Chondrocyte (in vitro differentiated cells): ENCODE results near the gene SYNGR3. TPM values are rescaled to one million over a fixed set of nuclear protein-coding genes. Genes with fewer than 3 reads are reported as not detected.

Experiments
- DNase-seq: peaks from one replicate; pipeline ENCODE4 v3.0.0; 2021; ENCODE audit warnings: mixed read lengths, low spot score
- H3K27ac Mint-ChIP-seq: one replicate; pipeline ENCODE4 v1.8.0; 2021; ENCODE audit warnings: mild to moderate bottlenecking, moderate library complexity, mixed read lengths; ENCODE audit not compliant: unreplicated experiment
- H3K27me3 Mint-ChIP-seq: 2 replicates; pipeline ENCODE4 v1.8.0; 2021; ENCODE audit warnings: low read depth, mixed read lengths
- H3K36me3 Mint-ChIP-seq: 2 replicates; pipeline ENCODE4 v1.8.0; 2021; ENCODE audit warnings: low read depth, mixed read lengths
- H3K4me1 Mint-ChIP-seq: 2 replicates; pipeline ENCODE4 v1.8.0; 2021; ENCODE audit warnings: low read depth, mild to moderate bottlenecking, mixed read lengths
- H3K4me3 Mint-ChIP-seq: one replicate; pipeline ENCODE4 v1.8.0; 2021; ENCODE audit warnings: mild to moderate bottlenecking, moderate library complexity, mixed read lengths; ENCODE audit not compliant: unreplicated experiment
- H3K9me3 Mint-ChIP-seq: 2 replicates; pipeline ENCODE4 v1.8.0; 2021; ENCODE audit warnings: low read depth, mixed read lengths
- CTCF ChIP-seq: fragments of 200-600 bp; sonication (generic); IDR thresholded peaks from 2 replicates; pipeline ENCODE4 v1.5.0; 2021; ENCODE audit warnings: antibody characterized with exemption, mild to moderate bottlenecking, moderate library complexity
- total RNA-seq: library from RNA; stranded (reverse); gene quantifications from 3 replicates; pipeline ENCODE4 v1.2.1, GENCODE V29; 2021

The SYNGR3 gene
- total RNA-seq, 1 donor from 2014 or later = 0.67 TPM

GRCh38 chr16:2022723-2023091, 32.9 kb downstream of the SYNGR3 start:
- peaks cover 13% of the 10 kb centered on the region for H3K27me3 Mint-ChIP-seq
- H3K27ac Mint-ChIP-seq = peak overlapping the region; percentile 41
- no peaks in the 10 kb centered on the region for H3K9me3 Mint-ChIP-seq
- DNase-seq = no peak
- no peaks in the 10 kb centered on the region for H3K36me3 Mint-ChIP-seq
- H3K4me1 Mint-ChIP-seq = peaks cover 25% of the 10 kb centered on the region
- H3K4me3 Mint-ChIP-seq = peak overlapping the region; percentile 71
- TF ChIP-seq CTCF = no peak

- Mint-ChIP-seq H3K4me1 (peaks cover 31% of the 10 kb centered on the region), H3K9me3 (no peaks in the 10 kb centered on the region), H3K27ac (peak overlapping the region; percentile 45), H3K36me3 (no peaks in the 10 kb centered on the region), H3K27me3 (peaks cover 13% of the 10 kb centered on the region), H3K4me3 (peak overlapping the region; percentile 71)
- no peak for DNase-seq
- TF ChIP-seq CTCF = peak; percentile 98
These were observed 33.6 kb downstream of the SYNGR3 start for GRCh38 chr16:2023092-2024031.

GRCh38 chr16:2024032-2024420, 34.3 kb downstream of the SYNGR3 start:
- Mint-ChIP-seq H3K4me3 (no peak overlapping the region), H3K4me1 (peaks cover 37% of the 10 kb centered on the region), H3K27me3 (peaks cover 10% of the 10 kb centered on the region), H3K27ac (peak overlapping the region; percentile 17), H3K9me3 (no peaks in the 10 kb centered on the region), H3K36me3 (no peaks in the 10 kb centered on the region)
- no peak for DNase-seq
- no peak for TF ChIP-seq CTCF

- TF ChIP-seq CTCF = no peak
- Mint-ChIP-seq H3K4me3 (no peak overlapping the region), H3K4me1 (peaks cover 37% of the 10 kb centered on the region), H3K9me3 (no peaks in the 10 kb centered on the region), H3K36me3 (no peaks in the 10 kb centered on the region), H3K27ac (no peak overlapping the region), H3K27me3 (peaks cover 9% of the 10 kb centered on the region)
- no peak for DNase-seq
These were observed 35.5 kb downstream of the SYNGR3 start for GRCh38 chr16:2025251-2025650.

- no peaks in the 10 kb centered on the region for H3K36me3 Mint-ChIP-seq
- H3K27me3 Mint-ChIP-seq = peaks cover 4% of the 10 kb centered on the region
- H3K9me3 Mint-ChIP-seq = no peaks in the 10 kb centered on the region
- H3K4me3 Mint-ChIP-seq = peak overlapping the region; percentile 28
- DNase-seq = no peak
- no peak overlapping the region for H3K27ac Mint-ChIP-seq
- H3K4me1 Mint-ChIP-seq = peaks cover 38% of the 10 kb centered on the region
- TF ChIP-seq CTCF = no peak
These were observed 36.2 kb downstream of the SYNGR3 start for GRCh38 chr16:2025878-2026460.
